NOMO-1 treated with DMSO at 0.1 percent for 48 hours (cell line): Measurements from ENCODE around the gene CYTH3.
"Not testable (repeated sequence)": the region's sequence is repeated elsewhere in the genome, so short reads cannot be mapped to it uniquely, and the experiment has no call there.

ENCODE experiments used
- DNase-seq: peaks from one replicate; lab custom pipeline; 2025; ENCODE audit not compliant: unreplicated experiment; lab: John Stamatoyannopoulos, UW

Gene CYTH3, protein sequence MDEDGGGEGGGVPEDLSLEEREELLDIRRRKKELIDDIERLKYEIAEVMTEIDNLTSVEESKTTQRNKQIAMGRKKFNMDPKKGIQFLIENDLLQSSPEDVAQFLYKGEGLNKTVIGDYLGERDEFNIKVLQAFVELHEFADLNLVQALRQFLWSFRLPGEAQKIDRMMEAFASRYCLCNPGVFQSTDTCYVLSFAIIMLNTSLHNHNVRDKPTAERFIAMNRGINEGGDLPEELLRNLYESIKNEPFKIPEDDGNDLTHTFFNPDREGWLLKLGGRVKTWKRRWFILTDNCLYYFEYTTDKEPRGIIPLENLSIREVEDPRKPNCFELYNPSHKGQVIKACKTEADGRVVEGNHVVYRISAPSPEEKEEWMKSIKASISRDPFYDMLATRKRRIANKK

DNA sequence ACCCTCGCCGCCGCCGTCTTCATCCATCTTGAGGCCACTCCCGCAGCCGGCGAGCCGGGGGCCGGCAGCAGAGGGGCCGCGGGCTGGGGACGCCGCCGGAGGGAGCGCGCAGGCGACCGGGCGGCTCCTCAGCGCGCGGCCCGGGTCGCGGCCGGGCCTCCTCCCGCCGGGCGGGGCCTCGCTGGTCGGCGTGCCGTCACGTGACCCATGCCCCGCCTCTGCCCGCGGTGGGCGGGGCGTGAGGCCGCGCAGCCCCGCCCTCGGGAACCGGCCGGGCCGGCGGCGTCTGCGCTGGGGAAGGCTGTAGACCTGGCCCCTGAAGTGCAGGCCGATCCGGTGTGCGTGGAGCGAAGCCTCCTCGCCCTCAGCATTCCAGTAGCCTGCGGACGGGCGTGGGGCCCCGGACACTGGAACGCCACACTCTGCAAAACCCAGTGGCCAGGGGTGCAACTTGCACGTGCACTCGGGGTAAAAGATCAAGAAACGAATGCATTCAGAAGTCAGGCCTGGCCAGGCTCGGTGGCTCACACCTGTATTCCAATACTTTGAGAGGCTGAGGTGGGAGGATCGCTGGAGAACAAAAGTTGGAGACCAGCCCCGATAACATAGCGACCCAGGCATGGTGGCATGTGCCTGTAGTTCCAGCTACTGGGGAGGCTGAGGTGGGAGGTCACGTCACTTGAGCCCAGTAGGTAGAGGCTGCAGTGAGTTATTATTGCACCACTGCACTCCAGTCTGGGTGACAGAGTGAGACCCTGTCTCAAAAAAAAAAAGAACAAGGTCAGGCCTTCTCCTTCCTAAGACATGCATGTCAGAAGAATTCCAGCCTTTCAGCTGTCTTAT, at the start of gene CYTH3:
Gene CYTH3 (minus strand): TSS at position 144 of the 843 bp plus-strand sequence. CDS start 117 bp downstream, at position 27.
- DNase-seq: peak; percentile 55

DNA sequence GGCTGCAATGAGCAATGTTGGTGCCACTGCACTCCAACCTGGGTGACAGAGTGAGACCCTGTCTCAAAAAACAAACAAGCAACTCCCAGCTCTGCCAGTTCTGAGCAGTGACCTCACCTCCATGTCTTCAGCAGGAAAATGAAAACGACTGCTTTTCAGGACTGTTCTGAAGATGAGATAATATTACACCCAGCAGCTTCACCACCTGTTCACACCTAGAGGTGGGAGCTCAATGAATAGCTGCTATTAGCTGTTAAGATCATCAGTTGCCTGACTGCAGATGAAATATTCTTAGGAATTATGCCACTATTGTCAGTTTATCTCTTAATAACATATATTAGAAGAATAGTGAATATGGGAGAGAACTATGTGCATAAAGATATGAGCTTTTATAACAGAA, 48.4 kb upstream of the CYTH3 start:
- no peak for DNase-seq

DNA sequence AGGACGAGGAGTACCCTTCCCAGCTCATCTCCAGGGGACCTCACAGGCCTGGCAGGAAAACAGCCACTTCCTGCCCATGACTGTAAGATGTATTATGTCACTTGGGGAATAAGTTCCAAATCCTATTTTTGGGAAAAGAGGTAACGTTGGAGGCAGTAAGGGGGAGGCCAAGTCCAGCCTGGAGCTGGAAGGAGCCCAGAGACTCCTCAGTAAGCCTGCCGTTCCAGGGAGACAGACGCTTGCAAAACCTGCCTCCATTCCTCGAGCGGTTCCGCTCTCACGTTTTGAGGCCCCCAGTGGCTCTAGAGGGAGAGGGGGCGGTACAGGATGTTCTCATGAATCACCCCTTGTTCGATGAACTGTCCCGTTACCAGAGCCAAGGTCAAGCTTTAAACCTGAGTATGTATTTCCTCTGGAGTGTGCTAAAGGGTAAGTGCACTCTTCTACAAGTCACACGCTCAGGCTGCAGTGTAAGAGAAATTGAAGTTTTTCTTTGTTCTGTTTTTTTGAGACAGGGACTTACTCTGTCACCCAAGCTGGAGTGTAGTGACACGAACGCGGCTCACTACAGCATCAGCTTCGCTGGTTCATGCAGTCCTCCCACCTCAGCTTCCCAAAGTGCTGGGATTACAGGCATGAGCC, 45.5 kb upstream of the CYTH3 start:
- peak; percentile 62 for DNase-seq

DNA sequence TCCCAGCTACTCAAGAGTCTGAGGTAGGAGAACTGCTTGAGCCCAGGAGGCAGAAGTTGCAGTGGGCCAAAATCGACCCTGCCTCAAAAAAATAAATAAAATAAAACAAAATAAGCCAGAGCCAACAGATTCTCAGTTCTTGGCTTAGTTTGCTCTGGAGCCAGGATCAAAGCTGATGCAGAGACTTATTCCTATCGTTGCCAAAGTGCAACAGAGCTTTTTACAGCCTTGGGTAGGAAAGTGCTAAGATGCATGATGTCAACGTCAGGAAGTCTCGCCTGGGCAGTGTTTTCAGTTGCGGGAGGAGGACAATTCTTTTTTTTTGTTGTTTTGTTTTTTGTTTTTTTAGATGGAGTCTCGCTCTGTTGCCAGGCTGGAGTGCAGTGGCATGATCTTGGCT, 43.8 kb upstream of the CYTH3 start:
- no peak for DNase-seq

DNA sequence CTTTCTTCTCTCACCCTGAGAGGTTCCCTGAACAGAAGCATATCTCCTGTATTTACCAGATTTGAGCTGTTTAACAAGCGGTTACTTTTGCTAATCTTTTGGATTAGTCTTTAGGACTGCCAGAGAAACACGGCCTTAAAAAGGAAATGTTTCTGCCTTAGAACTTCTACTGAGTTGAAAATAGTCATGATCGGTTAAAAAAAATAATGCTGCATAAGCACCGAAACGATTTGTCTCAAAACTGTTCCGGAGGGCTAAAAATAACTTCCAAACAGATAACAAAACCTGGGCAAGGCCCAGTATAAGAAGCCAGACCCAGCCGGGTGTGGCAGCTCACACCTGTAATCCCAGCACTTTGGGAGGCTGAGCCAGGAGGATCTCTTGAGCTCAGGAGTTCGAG, 43.3 kb upstream of the CYTH3 start:
- DNase-seq: no peak

DNA sequence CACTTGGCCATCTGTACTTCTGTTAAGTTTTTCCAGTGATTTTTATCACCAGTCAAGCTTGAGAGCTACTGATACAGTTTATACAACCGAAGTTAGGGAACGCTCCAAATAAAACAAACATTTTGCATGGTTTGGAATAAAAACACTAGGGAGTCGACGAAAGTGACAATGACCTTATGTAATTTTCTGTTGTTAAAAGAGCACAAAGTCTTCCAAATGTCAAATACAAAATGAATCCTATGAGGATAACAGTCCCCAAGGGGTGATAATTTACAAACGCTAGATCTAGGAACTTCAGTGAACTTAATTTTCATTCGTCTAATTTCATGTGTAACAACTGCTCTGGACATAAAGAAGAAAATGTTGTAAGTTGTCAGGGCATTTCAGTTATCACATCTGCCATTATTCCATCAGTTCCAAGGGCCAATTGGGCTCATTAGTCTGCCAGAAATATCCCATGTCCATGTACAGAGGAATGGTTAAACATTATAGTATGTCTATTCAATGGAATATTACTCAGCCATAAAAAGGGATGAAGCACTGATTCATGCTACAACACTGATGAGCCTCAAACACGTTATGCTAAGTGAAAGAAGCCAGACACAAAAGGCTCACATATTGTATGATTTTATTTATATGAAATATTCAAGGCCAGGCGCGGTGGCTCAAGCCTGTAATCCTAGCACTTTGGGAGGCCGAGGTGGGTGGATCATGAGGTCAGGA, 38.0 kb upstream of the CYTH3 start:
- no peak for DNase-seq

DNA sequence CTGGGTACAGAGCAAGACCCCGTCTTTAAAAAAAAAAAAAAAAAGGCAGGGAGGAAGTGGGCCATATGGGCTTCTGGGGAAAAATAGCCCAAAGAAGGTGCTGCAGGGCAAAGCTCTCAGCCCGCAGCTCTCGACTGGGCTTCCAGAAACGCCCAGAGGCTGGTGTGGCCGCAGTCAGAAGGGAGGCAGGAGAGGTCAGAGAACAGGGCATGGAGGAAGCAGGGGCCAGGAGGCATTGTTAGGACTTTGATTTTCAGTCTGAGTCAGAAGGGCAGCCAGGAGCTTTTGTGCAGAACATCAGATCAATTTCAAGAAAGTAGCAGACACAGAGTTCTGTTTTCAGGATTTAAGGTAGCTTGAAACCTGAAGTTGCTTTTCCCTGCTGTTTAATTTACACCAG, 35.3 kb upstream of the CYTH3 start:
- DNase-seq: peak; percentile 17

DNA sequence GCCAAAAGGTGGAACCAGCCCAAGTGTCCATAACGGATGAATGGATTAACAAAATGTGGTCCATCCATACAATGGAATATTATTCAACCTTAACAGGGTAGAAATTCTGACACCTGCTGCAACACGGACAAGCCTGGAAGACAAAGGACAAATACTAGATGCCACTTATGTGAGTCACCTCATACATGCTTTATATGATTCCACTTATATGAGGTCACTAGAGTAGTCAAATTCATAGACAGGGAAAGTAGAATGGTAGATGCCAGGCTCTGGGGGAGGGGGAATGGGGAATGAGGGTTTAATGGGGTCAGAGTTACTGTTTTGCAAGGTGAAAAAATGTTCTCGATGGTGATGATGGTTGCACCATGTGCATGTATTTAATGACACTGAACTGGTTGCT, 34.0 kb upstream of the CYTH3 start:
- no peak for DNase-seq

DNA sequence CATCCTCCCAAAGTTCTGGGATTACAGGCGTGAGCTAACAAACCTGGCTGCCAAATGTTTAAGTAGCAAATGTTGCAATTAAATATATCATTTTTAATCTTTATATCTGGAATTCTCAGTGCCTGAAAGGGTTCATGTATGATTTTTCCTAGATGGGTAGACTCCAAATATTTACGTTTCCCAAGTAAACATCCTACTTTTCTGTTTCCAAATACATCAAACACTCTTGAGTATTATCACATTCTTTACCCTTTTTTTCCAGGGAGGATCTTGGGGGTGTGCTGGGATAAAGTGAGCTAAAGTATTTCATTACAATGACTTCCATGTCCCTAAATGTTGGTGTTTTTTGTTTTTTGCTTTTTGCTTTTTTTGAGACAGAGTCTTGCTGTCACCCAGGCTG, 32.9 kb upstream of the CYTH3 start:
- DNase-seq: no peak

DNA sequence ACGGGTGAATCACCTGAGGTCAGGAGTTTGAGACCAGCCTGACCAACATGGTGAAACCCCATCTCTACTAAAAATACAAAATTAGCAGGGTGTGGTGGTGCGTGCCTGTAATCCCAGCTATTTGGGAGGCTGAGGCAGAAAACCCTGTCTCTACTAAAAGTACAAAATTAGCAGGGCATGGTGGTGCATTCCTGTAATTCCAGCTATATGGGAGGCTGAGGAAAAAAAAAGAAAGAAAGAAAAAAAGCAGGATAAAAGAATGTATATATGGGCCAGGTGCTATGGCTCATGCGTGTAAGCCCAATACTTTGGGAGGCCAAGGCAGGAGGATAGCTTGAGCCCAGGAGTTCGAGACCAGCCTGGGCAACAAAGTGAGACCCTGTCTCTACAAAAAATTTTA, 29.0 kb upstream of the CYTH3 start:
- not testable (repeated sequence) for DNase-seq

DNA sequence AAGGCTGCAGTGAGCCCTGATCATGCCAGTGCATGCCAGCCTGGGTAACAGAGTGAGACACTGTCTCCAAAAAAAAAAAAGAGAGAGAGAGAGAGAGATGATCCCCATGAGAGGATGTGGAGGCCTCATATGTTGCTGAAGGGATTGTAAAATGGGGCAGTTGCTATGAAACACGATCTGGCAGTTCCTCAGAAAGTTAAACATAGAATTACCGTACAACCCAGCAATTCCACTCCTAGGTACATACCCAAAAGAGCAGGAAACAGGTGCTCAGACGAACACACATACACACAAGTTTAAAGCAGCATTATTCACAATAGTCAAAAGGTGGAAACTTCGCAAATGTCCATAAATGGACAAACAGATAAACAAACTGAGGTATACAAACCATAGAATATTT, 27.4 kb upstream of the CYTH3 start:
- DNase-seq: no peak

DNA sequence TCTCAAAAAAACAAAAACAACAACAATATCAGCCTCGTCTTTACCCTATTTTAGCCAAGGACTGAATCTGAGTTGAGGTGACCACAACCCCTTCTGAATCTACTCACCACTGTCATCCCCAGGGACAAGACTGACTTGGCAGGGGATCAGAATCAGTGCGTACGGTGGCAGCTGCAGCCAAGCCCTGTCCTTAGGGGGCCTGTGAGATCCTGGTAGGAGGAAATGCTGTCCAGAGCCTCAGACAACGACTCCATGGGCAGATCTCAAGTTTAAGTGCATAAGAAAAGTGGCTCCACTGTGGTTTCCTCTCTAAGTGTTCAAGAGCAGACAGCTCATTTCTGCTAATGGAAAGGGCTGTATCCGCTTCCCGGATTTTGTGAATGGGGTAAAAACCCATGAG, 22.4 kb upstream of the CYTH3 start:
- DNase-seq: no peak

DNA sequence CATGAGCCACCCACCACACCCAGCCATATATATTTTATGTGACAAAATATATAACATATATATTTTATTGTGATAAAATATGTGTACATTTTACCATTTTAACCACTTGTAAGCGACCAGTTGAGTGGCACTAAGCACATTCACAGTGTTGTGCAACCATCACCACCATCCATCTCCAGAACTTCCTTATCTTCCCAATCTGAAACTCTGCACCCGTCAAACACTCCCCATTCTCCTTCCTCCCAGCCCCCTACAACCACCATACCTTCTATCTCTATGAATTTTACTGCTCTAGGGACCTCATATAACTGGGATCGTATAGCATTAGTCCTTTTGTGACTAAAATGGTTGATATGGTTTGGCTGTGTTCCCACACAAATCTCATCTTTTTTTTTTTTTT, 20.8 kb upstream of the CYTH3 start:
- no peak for DNase-seq

DNA sequence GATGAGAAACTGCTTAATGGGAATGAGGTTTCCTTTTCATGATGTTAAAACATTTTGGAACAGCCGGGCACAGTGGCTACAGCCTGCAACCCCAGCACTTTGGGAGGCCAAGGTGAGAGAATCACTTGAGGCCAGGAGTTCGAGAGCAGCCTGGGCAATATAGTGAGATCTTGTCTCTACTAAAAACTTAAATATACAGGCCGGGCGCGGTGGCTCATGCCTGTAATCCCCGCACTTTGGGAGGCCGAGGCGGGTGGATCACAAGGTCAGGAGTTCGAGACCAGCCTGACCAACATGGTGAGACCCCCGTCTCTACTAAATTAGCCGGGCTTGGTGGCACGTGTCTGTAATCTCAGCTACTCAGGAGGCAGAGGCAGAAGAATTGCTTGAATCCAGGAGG, 19.5 kb upstream of the CYTH3 start:
- DNase-seq: not testable (repeated sequence)

DNA sequence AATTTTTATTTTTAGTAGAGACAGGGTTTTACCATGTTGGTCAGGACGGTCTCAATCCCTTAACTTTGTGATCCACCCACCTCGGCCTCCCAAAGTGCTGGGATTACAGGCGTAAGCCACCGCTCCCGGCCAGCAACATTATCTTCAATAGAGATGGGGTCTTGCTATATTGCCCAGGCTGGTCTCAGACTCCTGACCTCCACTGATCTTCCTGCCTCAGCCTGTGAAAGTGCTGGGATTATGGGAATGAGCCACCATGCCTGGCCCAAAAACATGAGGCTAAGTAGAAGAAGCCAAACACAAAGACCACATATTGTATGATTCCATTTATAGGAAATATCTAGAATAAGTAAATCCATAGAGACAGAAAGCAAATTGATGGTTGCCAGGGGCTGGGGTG, 19.1 kb upstream of the CYTH3 start:
- DNase-seq: no peak

DNA sequence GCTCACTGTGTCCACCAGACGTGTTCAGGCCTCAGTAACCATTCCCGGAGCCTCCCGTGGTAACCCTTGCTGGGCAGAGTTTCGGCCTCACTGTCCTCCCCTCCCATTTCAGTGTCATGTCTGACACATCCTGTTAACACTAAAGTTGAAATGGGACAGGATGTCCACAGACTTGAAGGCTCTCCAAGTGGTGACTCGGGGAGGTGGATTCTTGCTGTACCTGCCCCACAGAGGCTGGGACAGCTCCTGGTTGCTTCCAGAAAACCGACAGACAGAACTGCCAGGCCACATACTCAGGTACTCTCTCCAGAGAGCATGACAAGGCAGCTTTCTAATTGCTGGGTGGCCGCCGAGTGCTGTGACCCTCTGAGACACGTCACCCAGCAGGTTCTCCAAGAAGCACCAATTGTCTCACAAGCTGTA, 17.9 kb upstream of the CYTH3 start:
- DNase-seq: no peak

DNA sequence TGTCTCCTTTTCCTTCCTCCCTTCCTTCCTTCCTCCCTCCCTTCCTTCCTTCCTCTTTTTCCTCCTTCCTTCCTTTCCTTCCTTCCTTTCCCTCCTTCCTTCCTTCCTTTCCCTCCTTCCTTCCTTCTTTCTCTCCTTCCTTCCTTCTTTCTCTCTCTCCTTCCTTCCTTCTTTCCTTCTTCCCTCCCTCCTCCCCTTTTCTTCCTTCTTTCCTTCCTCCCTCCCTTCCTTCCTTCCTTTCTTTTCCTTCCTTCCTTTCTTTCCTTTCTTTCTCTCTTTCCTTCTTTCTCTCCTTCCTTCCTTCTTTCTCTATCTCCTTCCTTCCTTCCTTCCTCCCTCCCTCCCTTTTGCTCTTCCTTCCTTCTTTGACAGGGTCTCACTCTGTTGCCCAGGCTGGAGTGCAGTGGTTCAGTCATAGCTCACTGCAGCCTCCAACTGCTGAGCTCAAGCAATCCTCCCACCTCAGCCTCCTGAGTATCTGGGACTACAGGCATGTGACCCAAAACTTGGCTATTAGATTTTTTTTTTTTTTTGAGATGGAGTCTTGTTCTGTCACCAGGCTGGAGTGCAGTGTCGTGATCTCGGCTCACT, 15.9 kb upstream of the CYTH3 start:
- DNase-seq: no peak

DNA sequence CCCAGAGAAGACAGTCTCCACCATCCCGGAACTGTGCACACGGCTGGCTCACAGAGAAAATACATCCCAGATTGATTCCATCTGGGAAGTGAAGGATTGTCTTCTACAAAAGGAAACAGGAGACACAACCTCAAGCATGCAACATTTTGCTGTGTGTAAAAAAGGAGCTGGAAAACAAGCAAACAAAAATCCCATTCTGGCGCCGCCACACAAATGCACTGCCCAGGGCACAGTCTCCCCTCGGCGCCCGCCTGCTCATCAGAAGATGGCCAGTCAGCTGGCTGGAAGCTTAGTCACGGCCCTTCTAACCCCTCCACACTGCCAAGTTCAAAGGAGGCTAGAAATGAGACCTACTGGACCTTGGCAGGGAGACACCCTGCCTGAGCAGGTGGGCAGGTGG, 14.1 kb upstream of the CYTH3 start:
- DNase-seq: no peak

DNA sequence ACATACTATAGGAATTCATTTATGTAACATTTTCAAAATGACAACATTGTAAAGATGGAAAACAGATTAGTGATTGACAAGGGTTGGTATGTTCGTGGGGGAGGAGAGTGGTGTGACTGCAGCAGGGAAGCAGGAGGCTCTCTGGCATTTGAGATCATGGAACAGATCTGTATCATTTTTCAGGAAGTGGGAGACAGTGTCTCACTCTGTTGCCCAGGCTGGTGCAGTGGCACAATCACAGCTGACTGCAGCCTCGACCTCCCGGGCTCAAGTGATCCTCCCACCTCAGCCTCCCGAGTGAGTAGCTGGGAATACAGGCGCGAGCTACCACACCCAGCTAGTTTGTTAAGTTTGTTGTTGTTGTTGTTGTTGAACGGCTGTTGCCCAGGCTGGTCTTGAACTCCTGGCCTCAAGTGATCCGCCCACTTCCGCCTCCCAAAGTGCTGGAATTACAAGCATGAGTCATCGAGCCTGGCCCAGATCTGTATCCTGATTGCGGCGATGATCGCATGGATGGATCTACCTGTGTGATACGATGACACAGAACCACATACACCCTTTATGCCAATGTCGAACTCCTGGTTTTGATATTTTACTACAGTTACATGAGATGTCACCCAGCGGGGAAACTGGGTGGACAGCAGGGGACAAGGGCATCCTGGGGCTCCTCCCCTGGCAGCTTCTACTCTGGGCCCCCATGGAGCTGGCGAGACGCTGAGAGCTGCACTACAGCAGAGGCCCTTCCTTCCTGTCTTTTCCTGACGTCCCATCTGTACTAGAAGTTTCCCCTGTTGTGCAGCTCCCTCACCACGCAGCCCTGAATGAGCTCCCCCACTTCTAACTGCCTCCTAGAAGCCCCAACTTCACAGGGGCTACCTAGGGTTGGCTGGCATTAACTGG, 12.3 kb upstream of the CYTH3 start:
- DNase-seq: no peak

DNA sequence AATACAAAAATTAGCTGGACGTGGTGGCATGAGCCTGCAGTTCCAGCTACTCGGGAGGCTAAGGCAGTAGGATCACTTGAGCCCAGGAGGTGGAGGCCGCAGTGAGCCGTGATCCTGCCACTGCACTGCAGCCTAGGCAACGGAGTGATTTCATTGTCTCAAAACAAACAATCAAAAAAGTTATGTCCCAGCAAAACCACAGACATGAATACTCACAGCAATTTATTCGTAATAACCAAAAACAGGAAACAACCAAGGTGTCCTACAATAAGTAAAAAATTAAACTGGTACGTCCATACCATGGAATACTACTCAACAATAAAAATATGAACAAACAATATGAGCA, 11.6 kb upstream of the CYTH3 start:
- DNase-seq: no peak
